GM23338 (cell line): ENCODE data around the gene MERTK. TPM values are rescaled to one million over a fixed set of nuclear protein-coding genes. Genes with fewer than 3 reads are reported as not detected.

Experiments
- ATAC-seq: fragments of 200-7000 bp; cut with Tn5 transposase; 3 replicates; pipeline ENCODE4 v1.9.1; 2020
- DNase-seq: peaks from one replicate; pipeline ENCODE4 v3.0.0-alpha.2; 2015; ENCODE audit warnings: low spot score
- H2AFZ ChIP-seq: fragments of 200-600 bp; sonication (generic); 2 replicates; pipeline ENCODE4 v1.8.0; 2016; ENCODE audit warnings: antibody characterized with exemption, mild to moderate bottlenecking, moderate library complexity
- H3F3A ChIP-seq: fragments of 200-600 bp; sonication (generic); replicated peaks from 2 replicates; pipeline ENCODE4 v1.8.0; 2017; ENCODE audit warnings: antibody characterized with exemption, mixed run types, low read depth
- H3K27ac ChIP-seq: fragments of 200-600 bp; sonication (generic); 2 replicates; pipeline ENCODE4 v1.6.1; 2016; ENCODE audit warnings: low read depth
- H3K27me3 ChIP-seq: fragments of 200-600 bp; sonication (generic); 2 replicates; pipeline ENCODE4 v1.8.0; 2016; ENCODE audit warnings: mild to moderate bottlenecking, mixed run types, moderate library complexity; ENCODE audit not compliant: insufficient read depth
- H3K36me3 ChIP-seq: fragments of 200-600 bp; sonication (generic); 2 replicates; pipeline ENCODE4 v1.8.0; 2016; ENCODE audit warnings: mild to moderate bottlenecking; ENCODE audit not compliant: insufficient read depth
- H3K4me1 ChIP-seq: fragments of 200-600 bp; sonication (generic); 2 replicates; pipeline ENCODE4 v1.8.0; 2016; ENCODE audit warnings: mild to moderate bottlenecking, moderate library complexity; ENCODE audit not compliant: insufficient read depth
- H3K4me2 ChIP-seq: fragments of 200-600 bp; sonication (generic); 2 replicates; pipeline ENCODE4 v1.7.1; 2017; ENCODE audit warnings: mixed run types
- H3K4me3 ChIP-seq: fragments of 200-600 bp; sonication (generic); 2 replicates; pipeline ENCODE4 v1.6.1; 2016; ENCODE audit warnings: mixed run types
- H3K79me2 ChIP-seq: fragments of 200-600 bp; sonication (generic); replicated peaks from 2 replicates; pipeline ENCODE4 v1.8.0; 2017; ENCODE audit warnings: mild to moderate bottlenecking; ENCODE audit not compliant: insufficient read depth
- H3K9me2 ChIP-seq: fragments of 200-600 bp; sonication (generic); 2 replicates; pipeline ENCODE4 v1.8.0; 2017; ENCODE audit not compliant: insufficient read depth
- H4K20me1 ChIP-seq: fragments of 200-600 bp; sonication (generic); replicated peaks from 2 replicates; pipeline ENCODE4 v1.8.0; 2017; ENCODE audit warnings: mild to moderate bottlenecking; ENCODE audit not compliant: insufficient read depth
- H3K27ac Mint-ChIP-seq: 2 replicates; pipeline ENCODE4 v1.8.0; 2020; ENCODE audit warnings: inconsistent platforms, mild to moderate bottlenecking, moderate library complexity, mixed read lengths
- H3K27me3 Mint-ChIP-seq: 3 replicates; pipeline ENCODE4 v1.8.0; 2022; ENCODE audit warnings: low read depth, mild to moderate bottlenecking, moderate library complexity, mixed read lengths, inconsistent platforms; ENCODE audit not compliant: insufficient read depth, poor library complexity
- H3K36me3 Mint-ChIP-seq: 3 replicates; pipeline ENCODE4 v1.8.0; 2021; ENCODE audit warnings: low read depth, mild to moderate bottlenecking, inconsistent platforms, moderate library complexity, mixed read lengths
- H3K4me1 Mint-ChIP-seq: 3 replicates; pipeline ENCODE4 v1.8.0; 2020; ENCODE audit warnings: mild to moderate bottlenecking, inconsistent platforms, mixed read lengths
- H3K4me3 Mint-ChIP-seq: 3 replicates; pipeline ENCODE4 v1.8.0; 2021; ENCODE audit warnings: moderate library complexity, mild to moderate bottlenecking, inconsistent platforms, mixed read lengths
- H3K9me3 Mint-ChIP-seq: 3 replicates; pipeline ENCODE4 v1.8.0; 2020; ENCODE audit warnings: moderate library complexity, mild to moderate bottlenecking, inconsistent platforms, mixed read lengths
- CREB1 ChIP-seq: fragments of 250-450 bp; sonication (Bioruptor Pico); IDR thresholded peaks from 2 replicates; pipeline ENCODE4 v1.5.0; 2020; ENCODE audit warnings: low read depth, mild to moderate bottlenecking, moderate library complexity
- ETS1 ChIP-seq: IDR thresholded peaks from 2 replicates; pipeline ENCODE4 v1.6.1; 2016; ENCODE audit warnings: antibody characterized with exemption
- EZH2 ChIP-seq: fragments of 200-600 bp; sonication (generic); IDR thresholded peaks from one replicate; pipeline ENCODE4 v1.8.0; 2017; ENCODE audit warnings: antibody characterized with exemption, mild to moderate bottlenecking, low read depth; ENCODE audit not compliant: unreplicated experiment
- EZH2phosphoT487 ChIP-seq: fragments of 200-600 bp; sonication (generic); IDR thresholded peaks from one replicate; pipeline ENCODE4 v1.8.1; 2018; ENCODE audit warnings: antibody characterized with exemption; ENCODE audit not compliant: unreplicated experiment
- JUNB ChIP-seq: IDR thresholded peaks from one replicate; pipeline ENCODE4 v1.6.1; 2016; ENCODE audit warnings: antibody characterized with exemption; ENCODE audit not compliant: unreplicated experiment
- NANOG ChIP-seq: IDR thresholded peaks from 2 replicates; pipeline ENCODE4 v1.6.1; 2016; ENCODE audit warnings: antibody characterized with exemption, borderline replicate concordance
- POLR2AphosphoS5 ChIP-seq: IDR thresholded peaks from 2 replicates; pipeline ENCODE4 v1.6.1; 2016; ENCODE audit warnings: antibody characterized with exemption, low read depth
- STAT1 ChIP-seq: IDR thresholded peaks from one replicate; pipeline ENCODE4 v1.6.1; 2016; ENCODE audit warnings: antibody characterized with exemption; ENCODE audit not compliant: unreplicated experiment
- ZNF114 ChIP-seq: fragments of 250-450 bp; sonication (Bioruptor Pico); IDR thresholded peaks from 2 replicates; pipeline ENCODE4 v1.5.0; 2020; ENCODE audit warnings: mild to moderate bottlenecking, moderate library complexity
- ZNF331 ChIP-seq: fragments of 250-450 bp; sonication (Bioruptor Pico); IDR thresholded peaks from 2 replicates; pipeline ENCODE4 v1.5.0; 2020; ENCODE audit warnings: low read depth, mild to moderate bottlenecking, moderate library complexity
- polyA plus RNA-seq: library from polyadenylated mRNA; unstranded; fragments of >200 nt; fragmentation: Nextera tagmentation; extraction: Ambion mirVana; gene quantifications from 2 replicates; pipeline ENCODE4 v1.2.1, GENCODE V29; 2016
- total RNA-seq: library from RNA; depleted of rRNA; stranded (reverse); fragments of >200 nt; shearing (Covaris generic); gene quantifications from 2 replicates; pipeline ENCODE4 v1.2.3, GENCODE V29; 2014
- TF ChIP-seq, protein P1 (sequence below): IDR thresholded peaks from one replicate; pipeline ENCODE4 v1.6.1; 2018; ENCODE audit warnings: antibody characterized with exemption; ENCODE audit not compliant: unreplicated experiment
- TF ChIP-seq, protein P2 (sequence below): fragments of 250-450 bp; sonication (Bioruptor Pico); IDR thresholded peaks from 2 replicates; pipeline ENCODE4 v1.5.0; 2020; ENCODE audit warnings: mild to moderate bottlenecking, moderate library complexity
- TF ChIP-seq, protein P3 (sequence below), 2 experiments: fragments of 200-600 bp in 1 of 2; sonication (generic) in 1 of 2; conservative IDR thresholded peaks; 2 replicates each; pipeline versions ENCODE4 v1.5.1 to v1.6.1; 2016 to 2017; ENCODE audit warnings: antibody characterized with exemption in 2 of 2, low read depth in 2 of 2, mild to moderate bottlenecking in 2 of 2, moderate library complexity in 1 of 2

The MERTK gene
- total and polyA plus RNA-seq, 2 experiments from 2014 or later = 3.0 to 9.0 TPM

GRCh38 chr2:111983478-111984212 lies 85.2 kb downstream of the MERTK start:
- H3K27me3 ChIP-seq = no peaks in the 10 kb centered on the region
- Mint-ChIP-seq H3K9me3 (no peaks in the 10 kb centered on the region), H3K36me3 (no peaks in the 10 kb centered on the region), H3K4me3 (no peak overlapping the region), H3K4me1 (peaks cover 4% of the 10 kb centered on the region; the same call in 2 of the 3 replicates), H3K27me3 (no peaks in the 10 kb centered on the region), H3K27ac (no peak overlapping the region)
- ATAC-seq = no peak
- no peak overlapping the region for H3K27ac ChIP-seq
- H3K4me1 ChIP-seq = no peaks in the 10 kb centered on the region
- no peaks in the 10 kb centered on the region for H3K9me2 ChIP-seq
- no peak overlapping the region for H2AFZ ChIP-seq
- H3K4me3 ChIP-seq = no peak overlapping the region
- H3K36me3 ChIP-seq = 0 out of 2 replicates have a peak, but pooled peaks cover 6% of the 10 kb centered on the region
- no peak overlapping the region for H3K4me2 ChIP-seq
- no peaks in the 10 kb centered on the region for H4K20me1 ChIP-seq
- no peak for DNase-seq
- H3K79me2 ChIP-seq = no peaks in the 10 kb centered on the region
- H3F3A ChIP-seq = no peaks in the 10 kb centered on the region
- TF ChIP-seq ZNF331 (CRISPR knock-in tag) (no peak), ZNF114 (CRISPR knock-in tag) (no peak), POLR2AphosphoS5 (no peak), CREB1 (CRISPR knock-in tag) (no peak), EZH2 (no peak), NANOG (no peak), EZH2phosphoT487 (no peak), STAT1 (no peak), ETS1 (no peak), JUNB (no peak)
- TF ChIP-seq, protein P1, sequence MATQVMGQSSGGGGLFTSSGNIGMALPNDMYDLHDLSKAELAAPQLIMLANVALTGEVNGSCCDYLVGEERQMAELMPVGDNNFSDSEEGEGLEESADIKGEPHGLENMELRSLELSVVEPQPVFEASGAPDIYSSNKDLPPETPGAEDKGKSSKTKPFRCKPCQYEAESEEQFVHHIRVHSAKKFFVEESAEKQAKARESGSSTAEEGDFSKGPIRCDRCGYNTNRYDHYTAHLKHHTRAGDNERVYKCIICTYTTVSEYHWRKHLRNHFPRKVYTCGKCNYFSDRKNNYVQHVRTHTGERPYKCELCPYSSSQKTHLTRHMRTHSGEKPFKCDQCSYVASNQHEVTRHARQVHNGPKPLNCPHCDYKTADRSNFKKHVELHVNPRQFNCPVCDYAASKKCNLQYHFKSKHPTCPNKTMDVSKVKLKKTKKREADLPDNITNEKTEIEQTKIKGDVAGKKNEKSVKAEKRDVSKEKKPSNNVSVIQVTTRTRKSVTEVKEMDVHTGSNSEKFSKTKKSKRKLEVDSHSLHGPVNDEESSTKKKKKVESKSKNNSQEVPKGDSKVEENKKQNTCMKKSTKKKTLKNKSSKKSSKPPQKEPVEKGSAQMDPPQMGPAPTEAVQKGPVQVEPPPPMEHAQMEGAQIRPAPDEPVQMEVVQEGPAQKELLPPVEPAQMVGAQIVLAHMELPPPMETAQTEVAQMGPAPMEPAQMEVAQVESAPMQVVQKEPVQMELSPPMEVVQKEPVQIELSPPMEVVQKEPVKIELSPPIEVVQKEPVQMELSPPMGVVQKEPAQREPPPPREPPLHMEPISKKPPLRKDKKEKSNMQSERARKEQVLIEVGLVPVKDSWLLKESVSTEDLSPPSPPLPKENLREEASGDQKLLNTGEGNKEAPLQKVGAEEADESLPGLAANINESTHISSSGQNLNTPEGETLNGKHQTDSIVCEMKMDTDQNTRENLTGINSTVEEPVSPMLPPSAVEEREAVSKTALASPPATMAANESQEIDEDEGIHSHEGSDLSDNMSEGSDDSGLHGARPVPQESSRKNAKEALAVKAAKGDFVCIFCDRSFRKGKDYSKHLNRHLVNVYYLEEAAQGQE = no peak
- TF ChIP-seq, protein P2, sequence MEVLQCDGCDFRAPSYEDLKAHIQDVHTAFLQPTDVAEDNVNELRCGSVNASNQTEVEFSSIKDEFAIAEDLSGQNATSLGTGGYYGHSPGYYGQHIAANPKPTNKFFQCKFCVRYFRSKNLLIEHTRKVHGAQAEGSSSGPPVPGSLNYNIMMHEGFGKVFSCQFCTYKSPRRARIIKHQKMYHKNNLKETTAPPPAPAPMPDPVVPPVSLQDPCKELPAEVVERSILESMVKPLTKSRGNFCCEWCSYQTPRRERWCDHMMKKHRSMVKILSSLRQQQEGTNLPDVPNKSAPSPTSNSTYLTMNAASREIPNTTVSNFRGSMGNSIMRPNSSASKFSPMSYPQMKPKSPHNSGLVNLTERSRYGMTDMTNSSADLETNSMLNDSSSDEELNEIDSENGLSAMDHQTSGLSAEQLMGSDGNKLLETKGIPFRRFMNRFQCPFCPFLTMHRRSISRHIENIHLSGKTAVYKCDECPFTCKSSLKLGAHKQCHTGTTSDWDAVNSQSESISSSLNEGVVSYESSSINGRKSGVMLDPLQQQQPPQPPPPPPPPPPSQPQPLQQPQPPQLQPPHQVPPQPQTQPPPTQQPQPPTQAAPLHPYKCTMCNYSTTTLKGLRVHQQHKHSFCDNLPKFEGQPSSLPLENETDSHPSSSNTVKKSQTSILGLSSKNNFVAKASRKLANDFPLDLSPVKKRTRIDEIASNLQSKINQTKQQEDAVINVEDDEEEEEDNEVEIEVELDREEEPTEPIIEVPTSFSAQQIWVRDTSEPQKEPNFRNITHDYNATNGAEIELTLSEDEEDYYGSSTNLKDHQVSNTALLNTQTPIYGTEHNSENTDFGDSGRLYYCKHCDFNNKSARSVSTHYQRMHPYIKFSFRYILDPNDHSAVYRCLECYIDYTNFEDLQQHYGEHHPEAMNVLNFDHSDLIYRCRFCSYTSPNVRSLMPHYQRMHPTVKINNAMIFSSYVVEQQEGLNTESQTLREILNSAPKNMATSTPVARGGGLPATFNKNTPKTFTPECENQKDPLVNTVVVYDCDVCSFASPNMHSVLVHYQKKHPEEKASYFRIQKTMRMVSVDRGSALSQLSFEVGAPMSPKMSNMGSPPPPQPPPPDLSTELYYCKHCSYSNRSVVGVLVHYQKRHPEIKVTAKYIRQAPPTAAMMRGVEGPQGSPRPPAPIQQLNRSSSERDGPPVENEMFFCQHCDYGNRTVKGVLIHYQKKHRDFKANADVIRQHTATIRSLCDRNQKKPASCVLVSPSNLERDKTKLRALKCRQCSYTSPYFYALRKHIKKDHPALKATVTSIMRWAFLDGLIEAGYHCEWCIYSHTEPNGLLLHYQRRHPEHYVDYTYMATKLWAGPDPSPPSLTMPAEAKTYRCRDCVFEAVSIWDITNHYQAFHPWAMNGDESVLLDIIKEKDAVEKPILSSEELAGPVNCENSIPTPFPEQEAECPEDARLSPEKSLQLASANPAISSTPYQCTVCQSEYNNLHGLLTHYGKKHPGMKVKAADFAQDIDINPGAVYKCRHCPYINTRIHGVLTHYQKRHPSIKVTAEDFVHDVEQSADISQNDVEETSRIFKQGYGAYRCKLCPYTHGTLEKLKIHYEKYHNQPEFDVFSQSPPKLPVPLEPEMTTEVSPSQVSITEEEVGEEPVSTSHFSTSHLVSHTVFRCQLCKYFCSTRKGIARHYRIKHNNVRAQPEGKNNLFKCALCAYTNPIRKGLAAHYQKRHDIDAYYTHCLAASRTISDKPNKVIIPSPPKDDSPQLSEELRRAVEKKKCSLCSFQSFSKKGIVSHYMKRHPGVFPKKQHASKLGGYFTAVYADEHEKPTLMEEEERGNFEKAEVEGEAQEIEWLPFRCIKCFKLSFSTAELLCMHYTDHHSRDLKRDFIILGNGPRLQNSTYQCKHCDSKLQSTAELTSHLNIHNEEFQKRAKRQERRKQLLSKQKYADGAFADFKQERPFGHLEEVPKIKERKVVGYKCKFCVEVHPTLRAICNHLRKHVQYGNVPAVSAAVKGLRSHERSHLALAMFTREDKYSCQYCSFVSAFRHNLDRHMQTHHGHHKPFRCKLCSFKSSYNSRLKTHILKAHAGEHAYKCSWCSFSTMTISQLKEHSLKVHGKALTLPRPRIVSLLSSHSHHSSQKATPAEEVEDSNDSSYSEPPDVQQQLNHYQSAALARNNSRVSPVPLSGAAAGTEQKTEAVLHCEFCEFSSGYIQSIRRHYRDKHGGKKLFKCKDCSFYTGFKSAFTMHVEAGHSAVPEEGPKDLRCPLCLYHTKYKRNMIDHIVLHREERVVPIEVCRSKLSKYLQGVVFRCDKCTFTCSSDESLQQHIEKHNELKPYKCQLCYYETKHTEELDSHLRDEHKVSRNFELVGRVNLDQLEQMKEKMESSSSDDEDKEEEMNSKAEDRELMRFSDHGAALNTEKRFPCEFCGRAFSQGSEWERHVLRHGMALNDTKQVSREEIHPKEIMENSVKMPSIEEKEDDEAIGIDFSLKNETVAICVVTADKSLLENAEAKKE (CRISPR knock-in tag) = no peak
- TF ChIP-seq, protein P3, sequence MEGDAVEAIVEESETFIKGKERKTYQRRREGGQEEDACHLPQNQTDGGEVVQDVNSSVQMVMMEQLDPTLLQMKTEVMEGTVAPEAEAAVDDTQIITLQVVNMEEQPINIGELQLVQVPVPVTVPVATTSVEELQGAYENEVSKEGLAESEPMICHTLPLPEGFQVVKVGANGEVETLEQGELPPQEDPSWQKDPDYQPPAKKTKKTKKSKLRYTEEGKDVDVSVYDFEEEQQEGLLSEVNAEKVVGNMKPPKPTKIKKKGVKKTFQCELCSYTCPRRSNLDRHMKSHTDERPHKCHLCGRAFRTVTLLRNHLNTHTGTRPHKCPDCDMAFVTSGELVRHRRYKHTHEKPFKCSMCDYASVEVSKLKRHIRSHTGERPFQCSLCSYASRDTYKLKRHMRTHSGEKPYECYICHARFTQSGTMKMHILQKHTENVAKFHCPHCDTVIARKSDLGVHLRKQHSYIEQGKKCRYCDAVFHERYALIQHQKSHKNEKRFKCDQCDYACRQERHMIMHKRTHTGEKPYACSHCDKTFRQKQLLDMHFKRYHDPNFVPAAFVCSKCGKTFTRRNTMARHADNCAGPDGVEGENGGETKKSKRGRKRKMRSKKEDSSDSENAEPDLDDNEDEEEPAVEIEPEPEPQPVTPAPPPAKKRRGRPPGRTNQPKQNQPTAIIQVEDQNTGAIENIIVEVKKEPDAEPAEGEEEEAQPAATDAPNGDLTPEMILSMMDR (conservative IDR thresholded peaks at IDR 0.05; ENCODE audit: low read depth in 2 of 2) = no peak
